Esophagus muscularis mucosa (tissue), 4 donors: ENCODE results near the gene CROCC2. TPM values are rescaled to one million over a fixed set of nuclear protein-coding genes. Genes with fewer than 3 reads are reported as not detected.

Source experiments
- DNase-seq: peaks from one replicate; pipeline ENCODE4 v3.0.0-alpha.2; 2017; ENCODE audit errors: extremely low spot score
- H3K27ac ChIP-seq, 4 donors: fragments of 200-600 bp; sonication (generic); replicated peaks in 1 of 4; 1 replicate in 3 of 4; 2 replicates in 1 of 4; pipeline ENCODE4 v1.5.1; 2016 to 2019; ENCODE audit warnings: mild to moderate bottlenecking in 1 of 4
- H3K27me3 ChIP-seq, 4 donors: fragments of 200-600 bp; sonication (generic); one replicate each; pipeline versions ENCODE4 v1.5.1 to v1.6.0; 2016 to 2019
- H3K36me3 ChIP-seq, 4 donors: fragments of 200-600 bp; sonication (generic); one replicate each; pipeline ENCODE4 v1.5.1; 2016 to 2019
- H3K4me1 ChIP-seq, 4 donors: fragments of 200-600 bp; sonication (generic); one replicate each; pipeline ENCODE4 v1.5.1; 2016 to 2019
- H3K4me3 ChIP-seq, 4 donors: fragments of 200-600 bp; sonication (generic); 1 replicate in 2 of 4; 2 replicates in 2 of 4; pipeline ENCODE4 v1.5.1; 2016 to 2019; ENCODE audit warnings: mild to moderate bottlenecking in 4 of 4, moderate library complexity in 1 of 4
- H3K9me3 ChIP-seq, 4 donors: fragments of 200-600 bp; sonication (generic); 1 replicate in 3 of 4; 2 replicates in 1 of 4; pipeline ENCODE4 v1.5.1; 2016 to 2019
- EP300 ChIP-seq: sonication (generic); formaldehyde crosslinking; IDR thresholded peaks from one replicate; pipeline ENCODE4 v1.6.1; 2017; ENCODE audit warnings: antibody characterized with exemption
- POLR2A ChIP-seq: fragments of 450-650 bp; IDR thresholded peaks from one replicate; pipeline ENCODE4 v1.6.1; 2017; ENCODE audit warnings: antibody characterized with exemption, moderate library complexity, mild to moderate bottlenecking, low read depth
- POLR2AphosphoS5 ChIP-seq, 2 donors: sonication (generic); formaldehyde crosslinking; IDR thresholded peaks; one replicate each; pipeline ENCODE4 v1.6.1; 2017; ENCODE audit warnings: antibody characterized with exemption in 2 of 2
- WGBS: methylation state at CpG from one replicate; pipeline ENCODE4 v1.1.5; 2018; 5-methylcytosine and 5-hydroxymethylcytosine counted together
- intact Hi-C: fragments of 100-400 bp; cut with DNase I; formaldehyde crosslinking; loops from one replicate; pipeline ENCODE4 v1.15.1; 2023
- total RNA-seq, 4 donors: library from RNA; depleted of rRNA; stranded (reverse); fragments of >200 nt; gene quantifications; one replicate each; pipeline versions ENCODE4 v1.1.0 to v1.2.1, GENCODE V29; 2016
- TF ChIP-seq, protein P1 (sequence below), 3 experiments: fragments of 200-600 bp in 2 of 3; fragments of 450-650 bp in 1 of 3; sonication (generic) in 2 of 3; IDR thresholded peaks; one replicate each; pipeline ENCODE4 v1.5.1; 2017 to 2019; ENCODE audit warnings: antibody characterized with exemption in 3 of 3, mild to moderate bottlenecking in 2 of 3, moderate library complexity in 1 of 3

Gene CROCC2
- total RNA-seq, 4 donors from 2014 or later: not detected

DNA sequence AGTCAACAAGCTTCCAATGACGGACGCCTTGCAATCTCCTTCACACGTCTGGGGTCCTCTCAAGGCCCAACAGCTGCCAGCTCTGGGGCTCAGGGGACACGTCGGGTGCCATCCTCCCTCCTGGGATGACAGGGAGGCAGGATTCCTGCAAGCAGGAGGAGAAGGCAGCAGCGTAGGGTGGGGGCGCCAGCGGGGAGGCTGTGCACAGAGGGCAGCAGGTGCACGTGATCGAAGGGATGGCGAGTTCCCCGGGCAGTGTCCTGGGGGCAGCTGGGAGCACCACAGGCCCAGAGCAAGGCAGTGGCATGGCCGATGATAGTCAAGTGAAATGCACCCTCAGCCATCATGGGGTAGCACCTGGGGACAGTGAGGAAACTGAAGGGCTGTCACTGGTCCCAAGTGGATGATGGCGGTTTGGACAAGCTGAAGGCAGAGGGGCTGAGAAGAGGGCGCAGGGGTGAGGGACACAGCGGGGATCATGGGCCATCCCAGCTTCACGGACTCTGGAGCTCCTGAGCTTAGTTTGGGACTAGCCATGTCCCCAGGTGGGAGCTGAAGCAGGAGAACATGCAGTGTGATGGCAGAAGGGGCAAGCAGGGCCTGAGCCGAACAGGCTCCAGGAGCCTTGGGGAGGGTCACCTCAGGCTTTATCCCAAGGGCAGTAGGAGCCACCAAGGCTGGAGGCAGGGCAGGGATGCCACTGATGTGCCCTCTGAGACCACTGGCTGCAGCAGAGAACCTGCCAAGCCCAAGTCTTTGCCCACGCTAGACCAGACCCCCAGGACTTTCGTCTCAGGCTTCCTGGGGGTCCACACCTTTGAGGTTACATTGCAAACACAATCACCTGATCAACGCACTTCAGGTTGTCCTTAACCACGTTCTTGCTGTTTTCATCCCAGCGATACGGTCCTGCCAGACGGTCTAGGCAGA, 76.0 kb downstream of the CROCC2 start:
- DNase-seq: no peak
- intact Hi-C loops: no loop called here

DNA sequence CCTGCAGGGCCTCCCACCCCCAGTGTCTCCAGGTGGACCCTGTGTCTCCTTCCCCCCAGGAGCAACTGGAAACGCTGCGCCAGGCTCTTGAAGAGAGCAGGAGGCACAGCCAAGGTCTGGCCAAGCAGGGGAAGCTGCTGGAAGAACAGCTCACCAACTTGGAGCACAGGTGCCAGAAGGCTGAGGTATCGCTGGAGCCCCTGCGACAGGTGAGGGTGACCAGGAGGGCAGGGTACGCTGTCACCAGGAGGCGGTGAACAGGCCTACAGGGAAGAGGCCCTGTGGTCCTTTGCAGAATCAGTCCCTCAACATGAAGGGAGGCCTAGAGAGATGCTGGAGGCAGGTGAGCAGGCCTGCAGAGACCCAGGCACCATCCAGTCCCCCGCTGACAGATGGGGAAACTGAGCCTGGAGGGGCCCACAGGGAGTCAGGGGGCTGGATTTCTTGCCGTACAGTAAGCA, 76.7 kb downstream of the CROCC2 start:
- Histone ChIP-seq H3K27ac (no peak overlapping the region), H3K36me3 (no peaks in the 10 kb centered on the region), H3K4me1 (peaks cover 5 to 23% (median 17%) of the 10 kb centered on the region in 4 donors), H3K4me3 (no peak overlapping the region), H3K27me3 (peaks cover 0 to 41% (median 8%) of the 10 kb centered on the region in 4 donors), H3K9me3 (peaks cover 0 to 3% (median 0%) of the 10 kb centered on the region in 4 donors)
- intact Hi-C loops: no loop called here
- 84% methylated on average over 7 of the region's 8 CpGs for WGBS
- TF ChIP-seq, protein P1, sequence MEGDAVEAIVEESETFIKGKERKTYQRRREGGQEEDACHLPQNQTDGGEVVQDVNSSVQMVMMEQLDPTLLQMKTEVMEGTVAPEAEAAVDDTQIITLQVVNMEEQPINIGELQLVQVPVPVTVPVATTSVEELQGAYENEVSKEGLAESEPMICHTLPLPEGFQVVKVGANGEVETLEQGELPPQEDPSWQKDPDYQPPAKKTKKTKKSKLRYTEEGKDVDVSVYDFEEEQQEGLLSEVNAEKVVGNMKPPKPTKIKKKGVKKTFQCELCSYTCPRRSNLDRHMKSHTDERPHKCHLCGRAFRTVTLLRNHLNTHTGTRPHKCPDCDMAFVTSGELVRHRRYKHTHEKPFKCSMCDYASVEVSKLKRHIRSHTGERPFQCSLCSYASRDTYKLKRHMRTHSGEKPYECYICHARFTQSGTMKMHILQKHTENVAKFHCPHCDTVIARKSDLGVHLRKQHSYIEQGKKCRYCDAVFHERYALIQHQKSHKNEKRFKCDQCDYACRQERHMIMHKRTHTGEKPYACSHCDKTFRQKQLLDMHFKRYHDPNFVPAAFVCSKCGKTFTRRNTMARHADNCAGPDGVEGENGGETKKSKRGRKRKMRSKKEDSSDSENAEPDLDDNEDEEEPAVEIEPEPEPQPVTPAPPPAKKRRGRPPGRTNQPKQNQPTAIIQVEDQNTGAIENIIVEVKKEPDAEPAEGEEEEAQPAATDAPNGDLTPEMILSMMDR (IDR thresholded peaks at IDR 0.05): no peak
- TF ChIP-seq POLR2AphosphoS5 (IDR thresholded peaks at IDR 0.05) (no peak), POLR2A (no peak), EP300 (no peak)
- no peak for DNase-seq

More for the DNA sequence above, 76.0 kb downstream of the CROCC2 start:
- WGBS: 76% methylated on average over 23 of the region's 25 CpGs
- TF ChIP-seq POLR2AphosphoS5 (IDR thresholded peaks at IDR 0.05) (no peak), POLR2A (no peak), EP300 (no peak)
- TF ChIP-seq, protein P1 (IDR thresholded peaks at IDR 0.05): no peak
- Histone ChIP-seq H3K4me1 (peaks cover 0 to 15% (median 10%) of the 10 kb centered on the region in 4 donors), H3K27me3 (peaks cover 0 to 41% (median 8%) of the 10 kb centered on the region in 4 donors), H3K27ac (no peak overlapping the region), H3K4me3 (no peak overlapping the region), H3K9me3 (no peaks in the 10 kb centered on the region), H3K36me3 (no peaks in the 10 kb centered on the region)

DNA sequence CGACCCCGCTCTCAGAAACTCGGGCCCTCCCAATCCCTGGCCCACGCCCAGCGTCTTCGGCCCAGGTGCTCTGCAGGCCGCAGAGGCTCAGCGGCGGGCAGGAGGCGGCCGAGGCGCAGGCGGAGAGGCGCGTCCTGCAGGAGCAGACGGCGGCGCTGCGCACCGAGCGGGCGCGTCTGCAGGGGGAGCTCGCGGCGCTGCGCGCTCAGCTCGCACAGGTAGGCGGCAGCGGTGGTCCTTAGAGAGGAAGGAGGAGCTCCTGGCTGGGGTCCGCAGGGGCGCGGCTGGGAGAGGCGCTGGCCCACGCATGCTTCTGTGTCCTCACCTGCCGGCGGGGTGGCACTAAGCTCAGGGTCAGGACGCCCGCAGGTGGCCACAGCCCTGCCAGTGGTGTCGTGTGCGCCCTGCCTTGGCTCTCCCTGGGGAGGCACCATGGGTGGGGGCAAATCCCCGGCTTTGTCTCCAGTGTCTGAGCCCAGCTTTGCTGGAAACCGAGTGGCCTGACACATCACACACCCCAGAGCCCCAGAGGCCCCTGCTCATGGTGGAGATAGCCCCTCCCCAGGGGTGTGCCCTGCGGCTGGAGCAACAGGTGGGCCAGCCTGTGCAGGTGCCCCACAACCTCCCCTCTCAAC, 77.3 kb downstream of the CROCC2 start:
- TF ChIP-seq, protein P1 (IDR thresholded peaks at IDR 0.05): peak; percentile 28 to 45 (median 30)
- TF ChIP-seq POLR2AphosphoS5 (IDR thresholded peaks at IDR 0.05): no peak
- Histone ChIP-seq H3K9me3 (peaks cover 0 to 10% (median 3%) of the 10 kb centered on the region in 4 donors), H3K4me1 (peaks cover 6 to 23% (median 20%) of the 10 kb centered on the region in 4 donors), H3K36me3 (no peaks in the 10 kb centered on the region), H3K27me3 (peaks cover 0 to 41% (median 8%) of the 10 kb centered on the region in 4 donors), H3K27ac (no peak overlapping the region), H3K4me3 (no peak overlapping the region)
- intact Hi-C loops: no loop called here
- DNase-seq: no peak
- WGBS: 4% methylated on average over 30 of the region's 45 CpGs

DNA sequence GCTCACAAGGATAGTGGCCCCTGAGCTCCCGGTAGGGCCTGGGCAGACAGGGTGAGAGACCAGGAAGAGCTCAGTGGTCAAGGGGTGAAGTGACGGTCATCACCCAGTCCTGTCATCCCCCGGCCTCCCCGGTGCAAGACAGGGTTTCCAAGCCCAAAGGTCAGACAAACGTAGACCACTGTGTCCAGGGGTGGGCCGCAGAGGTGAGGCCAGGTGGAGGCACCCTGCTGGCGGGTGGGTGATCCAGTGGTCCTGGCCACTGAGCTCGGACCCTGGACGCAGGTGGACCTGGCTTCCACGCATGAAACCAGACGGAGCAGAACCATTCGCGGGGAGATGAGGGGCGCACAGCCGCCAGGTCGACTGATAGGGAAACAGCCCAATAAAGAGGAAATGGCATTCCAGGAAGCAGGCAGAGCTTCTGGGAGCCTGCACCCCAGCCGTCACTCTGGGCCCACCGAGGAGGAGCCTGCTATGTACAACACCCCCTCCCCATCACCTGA, 77.9 kb downstream of the CROCC2 start:
- no peak overlapping the region for H3K4me3 ChIP-seq
- H3K36me3 ChIP-seq: no peaks in the 10 kb centered on the region
- H3K9me3 ChIP-seq: peaks cover 0 to 12% (median 3%) of the 10 kb centered on the region in 4 donors
- intact Hi-C loops: no loop called here
- WGBS: 47% methylated on average over 17 of the region's 18 CpGs
- TF ChIP-seq POLR2AphosphoS5 (IDR thresholded peaks at IDR 0.05) (no peak), POLR2A (no peak), EP300 (no peak)
- TF ChIP-seq, protein P1 (IDR thresholded peaks at IDR 0.05): no peak
- H3K27ac ChIP-seq: no peak overlapping the region
- no peak for DNase-seq
- H3K27me3 ChIP-seq: peaks cover 0 to 46% (median 8%) of the 10 kb centered on the region in 4 donors
- H3K4me1 ChIP-seq: peaks cover 6 to 23% (median 20%) of the 10 kb centered on the region in 4 donors
